Uterus (tissue), 4 donors: ENCODE results near the gene EIF4EBP2. TPM values are rescaled to one million over a fixed set of nuclear protein-coding genes. Genes with fewer than 3 reads are reported as not detected.
A peak's percentile ranks its signal among the peaks of the same experiment; 100 is the strongest.

ENCODE experiments used
- DNase-seq, 2 donors: peaks; one replicate each; pipeline ENCODE4 v3.0.0-alpha.2; 2019 to 2020
- H3K27ac ChIP-seq, 2 donors: fragments of 200-600 bp; sonication (generic); 1 replicate in 1 of 2; 2 replicates in 1 of 2; pipeline ENCODE4 v1.5.1; 2016 to 2018
- H3K27me3 ChIP-seq, 2 donors: fragments of 200-600 bp; sonication (generic); one replicate each; pipeline ENCODE4 v1.5.1; 2018 to 2019; ENCODE audit warnings: control low read depth in 1 of 2
- H3K36me3 ChIP-seq, 2 donors: fragments of 200-600 bp; sonication (generic); one replicate each; pipeline ENCODE4 v1.5.1; 2019; ENCODE audit warnings: control low read depth in 1 of 2
- H3K4me1 ChIP-seq, 2 donors: fragments of 200-600 bp; sonication (generic); one replicate each; pipeline ENCODE4 v1.5.1; 2018 to 2019; ENCODE audit warnings: control low read depth in 1 of 2
- H3K4me3 ChIP-seq, 2 donors: fragments of 200-600 bp; sonication (generic); 1 replicate in 1 of 2; 2 replicates in 1 of 2; pipeline ENCODE4 v1.5.1; 2018 to 2019; ENCODE audit warnings: mild to moderate bottlenecking in 1 of 2
- H3K9me3 ChIP-seq, 2 donors: fragments of 200-600 bp; sonication (generic); one replicate each; pipeline ENCODE4 v1.5.1; 2019; ENCODE audit warnings: control low read depth in 1 of 2
- POLR2A ChIP-seq, 2 donors: fragments of 450-650 bp; IDR thresholded peaks; one replicate each; pipeline ENCODE4 v1.6.1; 2016; ENCODE audit warnings: antibody characterized with exemption in 2 of 2, mild to moderate bottlenecking in 1 of 2, moderate library complexity in 1 of 2
- intact Hi-C: fragments of 100-400 bp; cut with DNase I; formaldehyde crosslinking; loops from one replicate; pipeline ENCODE4 v1.15.1; 2023; ENCODE audit warnings: low total_unique reads
- total RNA-seq, 4 donors: library from RNA; depleted of rRNA in 3 of 4; stranded (reverse); fragments of >200 nt in 3 of 4; gene quantifications; one replicate each; pipeline versions ENCODE4 v1.1.0 to v1.2.4, GENCODE V29; 2014 to 2023
- TF ChIP-seq, protein P1 (sequence below), 4 experiments: fragments of 200-600 bp in 2 of 4; fragments of 450-650 bp in 2 of 4; sonication (generic) in 2 of 4; IDR thresholded peaks; one replicate each; pipeline ENCODE4 v1.5.1; 2016 to 2019; ENCODE audit warnings: antibody characterized with exemption in 4 of 4, mild to moderate bottlenecking in 2 of 4, moderate library complexity in 1 of 4
- donor health status: DM: yes; HTN: yes; CAD: no.

Gene EIF4EBP2
- total RNA-seq, 4 donors from 2014 or later: 26.9 to 70.3 (median 46.3) TPM

DNA sequence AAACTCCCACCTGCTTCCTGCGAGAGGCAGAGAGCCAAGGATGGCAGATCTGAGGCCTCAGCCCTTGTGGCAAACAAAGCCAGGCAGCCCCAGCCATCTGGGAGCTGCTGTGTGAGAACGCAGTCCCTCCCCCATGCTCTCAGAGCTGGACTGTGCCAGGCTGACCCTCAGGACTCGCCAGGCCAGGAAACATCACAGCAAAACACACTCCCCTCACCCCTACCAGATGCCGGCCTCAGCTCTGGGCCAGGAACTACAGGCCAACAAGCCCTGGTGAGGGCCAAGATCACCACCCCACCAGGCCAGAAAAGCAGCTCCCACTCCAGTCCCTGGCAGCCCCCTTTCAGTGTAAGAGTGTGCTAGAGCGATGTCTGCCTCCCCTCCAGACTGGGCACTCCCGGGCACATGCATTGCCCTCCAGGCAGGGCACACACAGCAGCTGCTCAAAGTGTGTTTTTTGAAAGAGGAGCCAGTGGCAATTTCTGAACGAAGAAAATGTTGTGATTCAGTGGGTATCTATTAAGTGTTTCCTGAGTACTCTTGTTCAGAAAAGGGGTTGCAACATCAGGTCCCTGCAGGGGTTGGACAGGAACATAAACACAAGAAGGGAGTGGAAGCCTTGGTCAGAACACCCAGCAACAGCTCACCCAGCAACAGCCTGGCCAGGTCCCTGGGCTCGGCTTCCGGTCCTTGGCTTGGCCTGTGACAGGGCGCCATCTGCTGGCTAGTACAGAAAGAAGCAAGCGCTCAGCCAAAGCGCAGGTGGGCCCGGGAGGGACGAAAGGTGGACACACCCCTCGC is 39.8 kb upstream of the EIF4EBP2 start:
- Histone ChIP-seq H3K9me3 (no peaks in the 10 kb centered on the region), H3K27me3 (no peaks in the 10 kb centered on the region), H3K36me3 (no peaks in the 10 kb centered on the region), H3K4me3 (peak overlapping the region in 1 of 2 donors; percentile 10), H3K27ac (peak overlapping the region; percentile 88 to 95), H3K4me1 (peaks cover 0 to 9% of the 10 kb centered on the region in 2 donors)
- intact Hi-C loops: loop anchor here (2.0 kb wide), 1 partner anchor 141 kb away; no protein-coding TSS in a partner anchor
- DNase-seq: peak; percentile 92 to 97
- peak in 1 of 2 donors; percentile 29 for TF ChIP-seq POLR2A (IDR thresholded peaks at IDR 0.05)
- TF ChIP-seq, protein P1, sequence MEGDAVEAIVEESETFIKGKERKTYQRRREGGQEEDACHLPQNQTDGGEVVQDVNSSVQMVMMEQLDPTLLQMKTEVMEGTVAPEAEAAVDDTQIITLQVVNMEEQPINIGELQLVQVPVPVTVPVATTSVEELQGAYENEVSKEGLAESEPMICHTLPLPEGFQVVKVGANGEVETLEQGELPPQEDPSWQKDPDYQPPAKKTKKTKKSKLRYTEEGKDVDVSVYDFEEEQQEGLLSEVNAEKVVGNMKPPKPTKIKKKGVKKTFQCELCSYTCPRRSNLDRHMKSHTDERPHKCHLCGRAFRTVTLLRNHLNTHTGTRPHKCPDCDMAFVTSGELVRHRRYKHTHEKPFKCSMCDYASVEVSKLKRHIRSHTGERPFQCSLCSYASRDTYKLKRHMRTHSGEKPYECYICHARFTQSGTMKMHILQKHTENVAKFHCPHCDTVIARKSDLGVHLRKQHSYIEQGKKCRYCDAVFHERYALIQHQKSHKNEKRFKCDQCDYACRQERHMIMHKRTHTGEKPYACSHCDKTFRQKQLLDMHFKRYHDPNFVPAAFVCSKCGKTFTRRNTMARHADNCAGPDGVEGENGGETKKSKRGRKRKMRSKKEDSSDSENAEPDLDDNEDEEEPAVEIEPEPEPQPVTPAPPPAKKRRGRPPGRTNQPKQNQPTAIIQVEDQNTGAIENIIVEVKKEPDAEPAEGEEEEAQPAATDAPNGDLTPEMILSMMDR (IDR thresholded peaks at IDR 0.05): peak; percentile 90 to 99 (median 98)

DNA sequence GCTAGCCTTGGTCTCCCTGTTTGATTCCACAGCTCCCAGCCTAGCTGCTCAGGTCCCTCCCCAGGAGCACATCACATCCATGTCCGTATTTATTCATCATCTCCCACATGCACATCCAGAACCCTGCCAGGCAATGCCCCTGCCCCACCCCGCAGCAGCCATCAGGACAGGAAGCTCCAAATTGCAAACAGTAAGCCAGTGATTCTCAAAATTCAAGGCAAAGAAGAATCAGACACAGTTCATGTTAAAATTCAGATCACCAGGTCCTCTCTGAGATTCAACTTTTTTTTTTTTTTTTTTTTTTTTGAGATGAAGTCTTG is 39.2 kb upstream of the EIF4EBP2 start:
- DNase-seq: no peak
- no peaks in the 10 kb centered on the region for H3K27me3 ChIP-seq
- no peaks in the 10 kb centered on the region for H3K9me3 ChIP-seq
- TF ChIP-seq POLR2A (IDR thresholded peaks at IDR 0.05): no peak
- TF ChIP-seq, protein P1 (IDR thresholded peaks at IDR 0.05): no peak
- intact Hi-C loops: loop anchor here (2.0 kb wide), 1 partner anchor 142 kb away; no protein-coding TSS in a partner anchor
- H3K27ac ChIP-seq: peak overlapping the region; percentile 48 to 88
- no peaks in the 10 kb centered on the region for H3K36me3 ChIP-seq
- H3K4me1 ChIP-seq: peaks cover 0 to 9% of the 10 kb centered on the region in 2 donors
- H3K4me3 ChIP-seq: no peak overlapping the region

DNA sequence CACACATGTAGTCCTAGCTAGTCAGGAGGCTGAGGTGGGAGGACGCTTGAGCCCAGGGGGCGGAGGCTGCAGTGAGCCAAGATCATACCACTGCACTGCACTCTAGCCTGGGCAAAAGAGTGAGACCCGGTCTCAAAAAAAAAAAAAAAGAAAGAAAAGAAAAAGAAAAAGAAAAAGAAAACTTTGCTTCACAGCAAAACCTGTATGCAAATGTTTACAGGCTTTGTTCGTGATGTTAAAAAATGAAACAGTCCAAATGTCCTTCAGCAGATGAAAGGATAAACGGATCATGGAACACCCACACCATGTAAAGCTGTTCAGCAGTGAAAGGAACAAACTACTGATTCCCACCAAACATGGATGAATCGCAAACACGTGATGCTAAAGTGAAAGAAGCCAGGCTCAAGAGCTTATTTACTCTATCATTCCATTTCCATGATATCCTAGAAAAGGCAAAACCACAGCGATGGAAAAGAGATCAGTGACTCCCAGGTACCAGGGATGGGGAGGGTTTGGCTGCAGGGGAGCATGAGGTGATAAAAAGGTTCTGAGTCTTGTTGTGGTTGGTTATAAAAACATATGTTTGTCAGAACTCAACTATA is 36.6 kb upstream of the EIF4EBP2 start:
- TF ChIP-seq, protein P1 (IDR thresholded peaks at IDR 0.05): no peak
- TF ChIP-seq POLR2A (IDR thresholded peaks at IDR 0.05): no peak
- DNase-seq: no peak
- Histone ChIP-seq H3K36me3 (no peaks in the 10 kb centered on the region), H3K9me3 (no peaks in the 10 kb centered on the region), H3K4me3 (no peak overlapping the region), H3K27ac (peak overlapping the region; percentile 58 to 70), H3K27me3 (no peaks in the 10 kb centered on the region), H3K4me1 (peaks cover 0 to 9% of the 10 kb centered on the region in 2 donors)
- intact Hi-C loops: no loop called here

DNA sequence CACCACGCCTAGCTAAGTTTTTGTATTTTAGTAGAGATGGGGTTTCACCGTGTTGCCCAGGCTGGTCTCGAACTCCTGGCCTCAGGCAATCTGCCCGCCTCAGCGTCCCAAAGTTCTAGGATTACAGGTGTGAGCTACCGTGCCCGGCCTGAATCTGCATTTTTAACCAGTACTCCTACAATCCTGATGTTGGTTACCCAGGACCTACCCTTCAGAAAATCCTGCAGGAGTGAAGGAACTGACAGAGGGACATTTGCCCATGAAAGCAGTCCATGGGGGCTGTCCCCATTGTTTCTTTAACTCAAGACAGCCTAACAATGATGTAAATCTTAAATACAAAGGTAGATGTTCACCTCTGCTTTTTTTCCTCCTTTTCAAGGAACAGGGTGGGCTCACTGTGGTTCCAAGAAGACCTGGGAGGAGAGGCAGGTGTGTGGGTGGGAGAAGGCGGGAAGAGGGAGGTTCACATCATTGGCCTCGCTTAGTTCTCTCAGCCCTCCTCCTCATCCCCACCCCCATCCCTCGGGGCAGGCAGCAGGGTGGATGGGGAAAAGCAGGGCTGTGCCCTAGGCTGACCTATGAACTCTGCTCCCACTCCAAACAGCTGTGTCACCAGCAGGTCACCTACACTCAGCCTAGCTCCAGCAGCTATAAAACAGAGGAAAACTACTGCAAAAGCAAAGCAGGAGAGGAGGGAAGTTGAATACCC is 35.0 kb upstream of the EIF4EBP2 start:
- TF ChIP-seq POLR2A (IDR thresholded peaks at IDR 0.05): no peak
- TF ChIP-seq, protein P1 (IDR thresholded peaks at IDR 0.05): no peak
- H3K27ac ChIP-seq: no peak overlapping the region
- no peak for DNase-seq
- no peaks in the 10 kb centered on the region for H3K9me3 ChIP-seq
- intact Hi-C loops: no loop called here
- no peaks in the 10 kb centered on the region for H3K36me3 ChIP-seq
- peaks cover 0 to under 1% of the 10 kb centered on the region in 2 donors for H3K4me1 ChIP-seq
- no peaks in the 10 kb centered on the region for H3K27me3 ChIP-seq
- no peak overlapping the region for H3K4me3 ChIP-seq
